K562 (cell line): ENCODE measurements around the gene JAK3. TPM values are rescaled to one million over a fixed set of nuclear protein-coding genes. Genes with fewer than 3 reads are reported as not detected.

Experiments
- ARHGAP35 ChIP-seq: fragments of 450-650 bp; IDR thresholded peaks from 2 replicates; pipeline ENCODE4 v1.6.1; 2018; ENCODE audit not compliant: partially characterized antibody
- ATF1 ChIP-seq, 2 experiments: fragments of 450-650 bp in 1 of 2; IDR thresholded peaks; 2 replicates each; pipeline ENCODE4 v1.6.1; 2016; ENCODE audit warnings: missing compliant biosample characterization in 1 of 2, missing genetic modification characterization in 1 of 2
- BDP1 ChIP-seq: IDR thresholded peaks from 3 replicates; pipeline ENCODE4 v1.6.1; 2011; ENCODE audit not compliant: insufficient read length, insufficient read depth
- HDAC3 ChIP-seq: fragments of 450-650 bp; IDR thresholded peaks from 2 replicates; pipeline ENCODE4 v1.6.1; 2018; ENCODE audit warnings: borderline replicate concordance, mild to moderate bottlenecking, moderate library complexity; ENCODE audit not compliant: partially characterized antibody
- HNRNPLL ChIP-seq: fragments of 200-400 bp; formaldehyde crosslinking; IDR thresholded peaks from 2 replicates; pipeline ENCODE4 v1.6.1; 2017; ENCODE audit warnings: low read length, low read depth, mild to moderate bottlenecking; ENCODE audit not compliant: poor library complexity, severe bottlenecking
- KLF1 ChIP-seq: fragments of 450-650 bp; IDR thresholded peaks from 2 replicates; pipeline ENCODE4 v1.6.1; 2016; ENCODE audit warnings: missing genetic modification characterization, missing compliant biosample characterization
- KLF6 ChIP-seq: fragments of 250-450 bp; sonication (Bioruptor Pico); IDR thresholded peaks from 2 replicates; pipeline ENCODE4 v1.4.0; 2020; ENCODE audit warnings: mild to moderate bottlenecking, moderate library complexity, borderline replicate concordance
- MTA3 ChIP-seq: fragments of 450-650 bp; formaldehyde crosslinking; IDR thresholded peaks from 2 replicates; pipeline ENCODE4 v1.6.1; 2017; ENCODE audit warnings: mild to moderate bottlenecking, borderline replicate concordance
- NBN ChIP-seq: fragments of 450-650 bp; IDR thresholded peaks from 2 replicates; pipeline ENCODE4 v1.6.1; 2016; ENCODE audit warnings: low read depth, mild to moderate bottlenecking
- NEUROD1 ChIP-seq: fragments of 150-350 bp; IDR thresholded peaks from 2 replicates; pipeline ENCODE4 v1.6.1; 2014; ENCODE audit warnings: borderline replicate concordance, low read length, low read depth; ENCODE audit not compliant: partially characterized antibody
- POU5F1 ChIP-seq: fragments of 150-350 bp; IDR thresholded peaks from 2 replicates; pipeline ENCODE4 v1.6.1; 2014; ENCODE audit warnings: borderline replicate concordance, low read length, low read depth, mild to moderate bottlenecking; ENCODE audit not compliant: partially characterized antibody
- SIN3A ChIP-seq, 2 experiments: fragments of 150-350 bp in 1 of 2; IDR thresholded peaks; 2 replicates each; pipeline ENCODE4 v1.6.1; 2011 to 2016; ENCODE audit warnings: borderline replicate concordance in 2 of 2, low read depth in 2 of 2, low read length in 2 of 2, mild to moderate bottlenecking in 2 of 2, moderate library complexity in 2 of 2; ENCODE audit not compliant: control insufficient read depth in 1 of 2
- ZNF318 ChIP-seq, 2 experiments: fragments of 450-650 bp; IDR thresholded peaks; 2 replicates each; pipeline ENCODE4 v1.6.1; 2016; ENCODE audit warnings: mild to moderate bottlenecking in 2 of 2, borderline replicate concordance in 1 of 2, low read depth in 1 of 2, moderate library complexity in 1 of 2
- polyA plus RNA-seq, 8 experiments: library from polyadenylated mRNA; depleted of rRNA in 4 of 8; stranded (reverse) in 5 of 8; unstranded in 3 of 8; fragments of >200 nt; fragmentation: Nextera tagmentation in 2 of 8; fragmentation: Illumina TruSeq in 1 of 8; extraction: Ambion mirVana in 2 of 8; extraction: Trizol in 1 of 8; gene quantifications; 2 replicates each; pipeline versions ENCODE4 v1.2.1 to v1.2.3, GENCODE V29; 2011 to 2014; ENCODE audit warnings: inconsistent platforms in 1 of 8, missing spikeins in 1 of 8
- total RNA-seq, 7 experiments: library from RNA; depleted of rRNA in 6 of 7; stranded (reverse); fragments of >200 nt in 6 of 7; fragmentation: Illumina TruSeq in 2 of 7; extraction: Trizol in 2 of 7; gene quantifications; 2 replicates each; pipeline versions ENCODE4 v1.2.1 to v1.2.3, GENCODE V29; 2011 to 2021; ENCODE audit warnings: low replicate concordance in 1 of 7
- TF ChIP-seq, protein P1 (sequence below): fragments of 450-650 bp; IDR thresholded peaks from 2 replicates; pipeline ENCODE4 v1.6.1; 2016; ENCODE audit warnings: mild to moderate bottlenecking
- TF ChIP-seq, protein P2 (sequence below), 2 experiments: IDR thresholded peaks; 2 replicates each; pipeline ENCODE4 v1.6.1; 2011; ENCODE audit warnings: borderline replicate concordance in 1 of 2, control low read depth in 1 of 2, low read depth in 1 of 2, low read length in 1 of 2, mild to moderate bottlenecking in 1 of 2, mixed read lengths in 1 of 2, moderate library complexity in 1 of 2; ENCODE audit not compliant: insufficient read depth in 1 of 2, insufficient read length in 1 of 2, poor library complexity in 1 of 2, severe bottlenecking in 1 of 2; ENCODE audit errors: extremely low read depth in 1 of 2

Gene JAK3
- total and polyA plus RNA-seq, 9 of the 15 experiments (the other 6 are each of a cell fraction or from before 2014, with no cell fraction given) = 0.01 to 0.18 (median 0.07) TPM; not detected in 1

- TF ChIP-seq ZNF318 (IDR thresholded peaks at IDR 0.05; ENCODE audit: borderline replicate concordance in 1 of 2, low read depth in 1 of 2) (no peak), HDAC3 (no peak), HNRNPLL (no peak), SIN3A (IDR thresholded peaks at IDR 0.05; ENCODE audit: borderline replicate concordance in 2 of 2, control insufficient read depth in 1 of 2, low read depth in 2 of 2, low read length in 2 of 2) (0 out of 4 replicates have a peak, but pooled peaks of 1 of the 2 experiments have one; percentile 22), NBN (no peak), ARHGAP35 (no peak), POU5F1 (no peak), NEUROD1 (no peak), MTA3 (0 out of 2 replicates have a peak, but pooled peaks have one; percentile 56), BDP1 (no peak), ATF1 (CRISPR knock-in tag; IDR thresholded peaks at IDR 0.05) (no peak), ATF1 (tag; IDR thresholded peaks at IDR 0.05) (peak; percentile 49), KLF6 (CRISPR knock-in tag) (no peak), KLF1 (tag) (no peak)
- TF ChIP-seq, protein P1, sequence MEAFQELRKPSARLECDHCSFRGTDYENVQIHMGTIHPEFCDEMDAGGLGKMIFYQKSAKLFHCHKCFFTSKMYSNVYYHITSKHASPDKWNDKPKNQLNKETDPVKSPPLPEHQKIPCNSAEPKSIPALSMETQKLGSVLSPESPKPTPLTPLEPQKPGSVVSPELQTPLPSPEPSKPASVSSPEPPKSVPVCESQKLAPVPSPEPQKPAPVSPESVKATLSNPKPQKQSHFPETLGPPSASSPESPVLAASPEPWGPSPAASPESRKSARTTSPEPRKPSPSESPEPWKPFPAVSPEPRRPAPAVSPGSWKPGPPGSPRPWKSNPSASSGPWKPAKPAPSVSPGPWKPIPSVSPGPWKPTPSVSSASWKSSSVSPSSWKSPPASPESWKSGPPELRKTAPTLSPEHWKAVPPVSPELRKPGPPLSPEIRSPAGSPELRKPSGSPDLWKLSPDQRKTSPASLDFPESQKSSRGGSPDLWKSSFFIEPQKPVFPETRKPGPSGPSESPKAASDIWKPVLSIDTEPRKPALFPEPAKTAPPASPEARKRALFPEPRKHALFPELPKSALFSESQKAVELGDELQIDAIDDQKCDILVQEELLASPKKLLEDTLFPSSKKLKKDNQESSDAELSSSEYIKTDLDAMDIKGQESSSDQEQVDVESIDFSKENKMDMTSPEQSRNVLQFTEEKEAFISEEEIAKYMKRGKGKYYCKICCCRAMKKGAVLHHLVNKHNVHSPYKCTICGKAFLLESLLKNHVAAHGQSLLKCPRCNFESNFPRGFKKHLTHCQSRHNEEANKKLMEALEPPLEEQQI = no peak
- TF ChIP-seq, protein P2, sequence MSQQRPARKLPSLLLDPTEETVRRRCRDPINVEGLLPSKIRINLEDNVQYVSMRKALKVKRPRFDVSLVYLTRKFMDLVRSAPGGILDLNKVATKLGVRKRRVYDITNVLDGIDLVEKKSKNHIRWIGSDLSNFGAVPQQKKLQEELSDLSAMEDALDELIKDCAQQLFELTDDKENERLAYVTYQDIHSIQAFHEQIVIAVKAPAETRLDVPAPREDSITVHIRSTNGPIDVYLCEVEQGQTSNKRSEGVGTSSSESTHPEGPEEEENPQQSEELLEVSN (IDR thresholded peaks at IDR 0.05; ENCODE audit: borderline replicate concordance in 1 of 2, extremely low read depth in 1 of 2, insufficient read depth in 1 of 2, insufficient read length in 1 of 2, low read depth in 1 of 2, low read length in 1 of 2, poor library complexity in 1 of 2, severe bottlenecking in 1 of 2) = peak; percentile 15 to 25
Observed at GRCh38 chr19:17841371-17841809, 6.4 kb downstream of the JAK3 start (continued).
